NB4 (cell line): ENCODE data around the gene ISY1.
A peak's percentile ranks its signal among the peaks of the same experiment; 100 is the strongest.

Experiments
- CTCF ChIP-seq: IDR thresholded peaks from one replicate; pipeline ENCODE4 v1.5.1; 2012; ENCODE audit warnings: low read depth, low read length
- MYC ChIP-seq: IDR thresholded peaks from 2 replicates; pipeline ENCODE4 v1.6.1; 2011; ENCODE audit warnings: low read depth, low read length

DNA sequence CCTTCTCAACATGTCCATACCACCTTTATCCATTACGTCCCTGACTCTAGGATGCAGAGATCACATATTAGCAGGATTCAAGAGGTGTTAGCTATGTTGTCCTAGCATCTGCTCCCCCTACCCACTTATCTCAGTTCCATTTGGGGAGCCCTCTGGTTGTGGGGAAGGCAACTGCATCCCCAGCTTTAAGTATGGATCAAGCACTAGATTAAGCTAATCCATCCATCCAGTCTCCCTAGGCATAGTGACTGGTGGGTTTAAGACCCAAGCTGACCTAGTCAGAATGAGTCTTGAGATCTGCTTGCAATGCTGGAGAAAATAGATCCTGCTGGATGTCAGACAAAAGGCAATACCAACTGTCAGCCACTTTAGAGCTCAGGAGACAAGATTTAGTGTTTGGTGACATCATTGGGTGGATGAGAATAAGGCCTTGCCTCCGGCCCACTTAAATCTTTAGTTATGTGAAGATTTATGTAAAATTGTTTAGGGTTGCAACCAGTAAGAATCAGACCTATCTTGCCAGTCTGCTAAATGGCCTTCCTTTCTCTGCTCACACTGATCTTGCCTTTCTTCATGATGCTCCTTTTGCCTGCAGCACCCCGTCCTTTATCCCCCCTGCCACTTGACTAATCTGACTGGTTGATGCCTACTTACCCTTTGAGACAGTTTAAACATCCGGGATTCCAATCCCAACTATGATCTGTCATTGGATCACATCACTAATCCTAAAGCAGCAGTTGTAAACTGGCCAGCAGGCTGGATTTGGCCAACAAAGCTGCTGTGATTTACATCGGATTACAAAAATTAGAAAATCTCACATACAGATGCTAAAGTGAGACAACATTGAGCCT is 2.1 kb upstream of the ISY1 start:
- peak; percentile 43 for TF ChIP-seq CTCF
- no peak for TF ChIP-seq MYC
